Mucosa of descending colon (tissue), 3 donors: ENCODE results near the gene ACSL1. TPM values are rescaled to one million over a fixed set of nuclear protein-coding genes. Genes with fewer than 3 reads are reported as not detected.

Source experiments
- ATAC-seq: fragments of 200-7000 bp; cut with Tn5 transposase; one replicate; pipeline ENCODE4 v1.9.1; 2020; ENCODE audit warnings: mild to moderate bottlenecking, moderate library complexity
- DNase-seq, 3 donors: peaks; one replicate each; pipeline ENCODE4 v3.0.0-alpha.2; 2020
- H3K36me3 ChIP-seq: fragments of 200-600 bp; one replicate; pipeline ENCODE4 v1.8.0; 2021; ENCODE audit warnings: low read depth, mild to moderate bottlenecking
- H3K4me1 ChIP-seq: fragments of 200-600 bp; one replicate; pipeline ENCODE4 v1.8.0; 2021; ENCODE audit warnings: low read depth, mild to moderate bottlenecking
- H3K4me3 ChIP-seq: fragments of 200-600 bp; one replicate; pipeline ENCODE4 v1.8.0; 2021; ENCODE audit warnings: mild to moderate bottlenecking
- H3K9me3 ChIP-seq: fragments of 200-600 bp; one replicate; pipeline ENCODE4 v1.8.0; 2021; ENCODE audit warnings: mild to moderate bottlenecking
- CTCF ChIP-seq: fragments of 200-600 bp; IDR thresholded peaks from one replicate; pipeline ENCODE4 v1.8.0; 2022; ENCODE audit warnings: antibody characterized with exemption, mild to moderate bottlenecking
- intact Hi-C, 2 donors: fragments of 100-400 bp; cut with DNase I in 1 of 2; cut with micrococcal nuclease in 1 of 2; formaldehyde crosslinking; loops; one replicate each; pipeline versions ENCODE4 v1.11.0 to v1.11.1; 2022; cut with DNase I, micrococcal nuclease
- microRNA-seq: library from miRNA; unstranded; fragments of <30 nt; microRNA quantifications from one replicate; pipeline ENCODE4, GENCODE V29; 2019
- total RNA-seq, 3 donors: library from RNA; stranded (reverse); fragmentation: NEBNext Ultra II Directional in 2 of 3; extraction: Animal tissue kit (Norgen Biotek cat#: 25700) in 2 of 3; gene quantifications; one replicate each; pipeline versions ENCODE4 v1.2.1 to v1.2.4, GENCODE V29; 2021 to 2023
- donor health status: DM: no; HTN: no; CAD: no; lungs with moderate emphysema.
- donor health status: DM: no; HTN: no; CAD: no.
- donor health status: DM: no; HTN: yes; CAD: no.

The ACSL1 gene
- total RNA-seq, 3 donors from 2014 or later, result 37.4 to 51.4 (median 39.0) TPM

GRCh38 chr4:184713887-184714286 lies 111.9 kb downstream of the ACSL1 start:
- no peaks in the 10 kb centered on the region for H3K36me3 ChIP-seq
- no peaks in the 10 kb centered on the region for H3K4me1 ChIP-seq
- intact Hi-C loops, result no loop called here
- no peak for TF ChIP-seq CTCF
- no peak for DNase-seq
- no peak for ATAC-seq
- no peaks in the 10 kb centered on the region for H3K9me3 ChIP-seq
- H3K4me3 ChIP-seq, result no peak overlapping the region

- Histone ChIP-seq H3K36me3 (no peaks in the 10 kb centered on the region), H3K4me1 (no peaks in the 10 kb centered on the region), H3K4me3 (no peak overlapping the region), H3K9me3 (no peaks in the 10 kb centered on the region)
- DNase-seq (no peak), ATAC-seq (no peak)
- no peak for TF ChIP-seq CTCF
- intact Hi-C loops, result no loop called here
Observed at GRCh38 chr4:184712322-184712721, 113.4 kb downstream of the ACSL1 start.

GRCh38 chr4:184706453-184706852 lies 119.3 kb downstream of the ACSL1 start:
- no peaks in the 10 kb centered on the region for H3K9me3 ChIP-seq
- no peaks in the 10 kb centered on the region for H3K36me3 ChIP-seq
- no peak for TF ChIP-seq CTCF
- H3K4me3 ChIP-seq, result no peak overlapping the region
- H3K4me1 ChIP-seq, result no peaks in the 10 kb centered on the region
- intact Hi-C loops, result no loop called here
- ATAC-seq, result no peak
- DNase-seq, result no peak

GRCh38 chr4:184705692-184706091 lies 120.1 kb downstream of the ACSL1 start:
- Histone ChIP-seq H3K4me3 (no peak overlapping the region), H3K4me1 (no peaks in the 10 kb centered on the region), H3K9me3 (no peaks in the 10 kb centered on the region), H3K36me3 (no peaks in the 10 kb centered on the region)
- intact Hi-C loops, result no loop called here
- no peak for ATAC-seq
- DNase-seq, result no peak
- TF ChIP-seq CTCF, result no peak

Small RNAs within 50 kb of the gene (microRNA-seq; reads per million reads assigned to microRNA genes)
- not detected for gene MIR3945

Other genes with a start within 250 kb of the ACSL1 start
- 10 to 100 TPM; 29.7 to 48.6 (median 37.8) TPM for gene CASP3, start 176.5 kb downstream of the ACSL1 start, total RNA-seq
- gene PRIMPOL, start 176.2 kb downstream of the ACSL1 start, total RNA-seq, result 10 to 100 TPM; 17.1 to 22.5 (median 21.7) TPM
- 10 to 100 TPM in 1 of 3 donors, 1 to 10 TPM in 2; 5.1 to 19.5 (median 9.5) TPM for gene CENPU, start 91.9 kb downstream of the ACSL1 start, total RNA-seq
- not detected for gene HELT, start 192.5 kb upstream of the ACSL1 start, total RNA-seq